HG03139 (cell line): ENCODE measurements around the gene MAPRE3.

Experiments used
- ATAC-seq: cut with Tn5 transposase; IDR thresholded peaks from one replicate; pipeline ENCODE4 v1.9.1; 2021; ENCODE audit not compliant: unreplicated experiment

The MAPRE3 gene

DNA sequence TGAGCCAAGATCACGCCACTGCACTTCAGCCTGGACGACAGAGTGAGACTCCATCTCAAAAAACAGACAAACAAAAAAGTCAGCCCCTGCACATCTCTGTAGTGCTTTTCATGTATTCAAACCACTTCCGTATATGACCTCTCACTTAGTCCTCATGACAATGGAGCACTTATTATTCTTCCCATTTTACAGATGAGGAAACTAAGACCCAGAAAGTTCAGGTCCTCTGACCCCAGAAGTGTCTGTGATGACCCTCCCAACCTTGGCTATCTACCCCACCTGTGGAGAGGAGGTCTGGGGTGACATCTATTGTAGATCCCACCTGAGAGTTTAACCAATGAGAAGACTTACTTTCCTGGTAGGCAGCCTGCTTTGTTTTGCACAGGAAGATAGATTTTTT, 21.6 kb upstream of the MAPRE3 start:
- ATAC-seq, result no peak

DNA sequence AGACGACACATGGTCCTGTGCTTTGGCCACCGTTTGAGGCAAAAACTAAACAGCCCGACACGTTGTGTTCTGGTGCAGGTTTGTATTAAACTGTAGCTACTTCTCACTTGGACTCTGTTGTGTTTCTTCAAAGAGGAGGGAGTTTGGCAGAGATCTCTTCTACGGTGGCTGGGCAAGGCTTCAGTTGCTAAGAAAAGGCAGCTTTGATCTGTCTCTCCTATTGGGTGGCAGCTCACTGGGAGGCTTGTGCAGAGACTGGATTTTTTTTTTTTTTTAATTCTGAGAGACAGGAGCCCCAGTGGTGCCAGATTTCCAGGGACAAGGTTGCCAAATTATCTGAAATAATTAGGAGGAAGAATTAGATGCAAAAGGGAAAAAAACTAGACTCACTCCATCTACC, 20.2 kb upstream of the MAPRE3 start:
- ATAC-seq, result no peak

DNA sequence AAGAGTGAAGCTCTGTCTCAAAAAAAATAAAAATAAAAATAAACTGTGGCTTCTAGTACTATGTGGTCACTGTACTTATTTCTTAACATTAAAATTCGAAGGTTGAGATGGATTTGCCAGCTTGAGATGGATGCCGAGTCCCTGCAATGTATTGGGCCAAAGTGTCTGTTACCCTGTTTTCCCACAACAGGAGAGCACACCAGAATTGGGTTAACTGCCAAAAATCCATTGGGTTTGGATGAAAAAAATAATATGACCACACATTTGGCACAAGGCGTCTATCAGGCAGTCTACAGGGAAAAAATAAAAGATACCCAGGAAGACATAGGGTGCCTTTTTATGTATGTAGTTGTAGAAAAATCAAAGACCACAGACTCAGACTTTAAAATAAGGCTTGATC, 19.2 kb upstream of the MAPRE3 start:
- ATAC-seq, result no peak

DNA sequence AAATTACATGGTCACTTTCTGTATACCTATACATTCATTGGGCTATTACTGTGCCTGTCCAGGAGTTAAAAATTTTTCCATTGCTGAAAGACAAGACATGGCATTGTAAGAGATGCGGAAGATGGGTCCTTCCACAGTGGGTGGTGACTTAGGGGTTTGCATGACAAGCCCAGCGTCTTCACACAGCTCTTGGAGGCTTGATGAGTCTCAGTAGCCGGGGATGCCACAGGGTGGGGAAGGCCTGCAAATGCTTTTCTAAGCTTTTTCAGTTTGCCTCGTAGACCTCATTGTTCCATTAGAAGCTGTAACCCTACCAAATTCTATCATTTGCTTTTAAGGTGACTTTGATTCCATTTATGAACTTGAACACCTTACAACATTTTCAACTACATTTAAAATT, 18.1 kb upstream of the MAPRE3 start:
- ATAC-seq, result no peak

DNA sequence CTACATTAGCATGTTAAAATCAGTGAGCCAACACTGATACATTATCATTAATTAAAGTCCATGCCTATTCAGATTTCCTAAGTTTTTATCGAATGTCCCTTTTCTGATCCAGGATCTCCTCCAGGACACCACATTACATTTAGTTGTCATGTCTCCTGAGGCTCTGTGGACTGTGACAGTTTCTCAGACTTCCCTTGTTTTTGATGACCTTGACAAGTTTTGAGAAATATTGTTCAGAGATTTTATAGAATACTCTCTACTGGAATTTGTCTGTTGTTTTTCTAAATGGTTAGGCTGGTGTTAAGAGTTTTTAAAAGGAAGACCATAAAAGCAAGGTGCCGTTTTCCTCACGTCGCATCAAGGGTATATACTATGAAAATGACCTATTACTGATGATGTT, 16.3 kb upstream of the MAPRE3 start:
- no peak for ATAC-seq

DNA sequence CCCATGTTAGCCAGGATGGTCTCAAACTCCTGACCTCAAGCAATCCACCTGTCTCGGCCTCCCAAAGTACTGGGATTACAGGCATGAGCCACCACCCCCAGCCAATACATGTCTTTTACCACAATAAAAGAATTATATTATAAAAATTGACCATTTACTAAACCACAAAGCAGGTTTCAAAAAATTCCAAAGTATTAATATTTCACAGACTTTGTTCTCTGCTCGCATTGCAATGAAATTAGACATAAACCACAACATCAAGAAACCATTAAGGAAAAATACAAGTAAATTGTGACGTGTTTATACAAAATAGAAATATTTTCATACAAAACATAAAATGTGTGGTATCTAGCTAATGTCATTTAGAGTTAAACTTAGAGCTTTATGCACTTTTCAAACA, 13.4 kb upstream of the MAPRE3 start:
- no peak for ATAC-seq

DNA sequence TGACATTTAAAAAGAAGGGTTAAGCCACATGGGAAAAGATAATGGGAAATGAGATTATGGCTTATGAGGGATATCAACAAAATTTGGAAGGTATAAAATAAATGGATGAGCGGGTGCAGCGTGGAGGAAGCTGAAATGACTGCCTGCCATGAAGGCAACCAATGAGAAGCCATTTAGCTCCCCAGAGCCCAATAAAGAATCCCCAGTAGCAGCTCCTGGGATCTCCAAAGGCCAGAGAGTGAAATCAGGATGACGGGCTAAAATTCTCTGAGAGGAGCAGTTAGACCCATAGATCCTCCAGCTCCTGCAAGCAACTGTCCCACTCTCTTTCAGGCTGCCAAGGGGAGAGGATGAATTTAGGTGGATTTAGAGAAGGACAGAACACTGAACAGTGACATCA, 12.9 kb upstream of the MAPRE3 start:
- ATAC-seq, result no peak

DNA sequence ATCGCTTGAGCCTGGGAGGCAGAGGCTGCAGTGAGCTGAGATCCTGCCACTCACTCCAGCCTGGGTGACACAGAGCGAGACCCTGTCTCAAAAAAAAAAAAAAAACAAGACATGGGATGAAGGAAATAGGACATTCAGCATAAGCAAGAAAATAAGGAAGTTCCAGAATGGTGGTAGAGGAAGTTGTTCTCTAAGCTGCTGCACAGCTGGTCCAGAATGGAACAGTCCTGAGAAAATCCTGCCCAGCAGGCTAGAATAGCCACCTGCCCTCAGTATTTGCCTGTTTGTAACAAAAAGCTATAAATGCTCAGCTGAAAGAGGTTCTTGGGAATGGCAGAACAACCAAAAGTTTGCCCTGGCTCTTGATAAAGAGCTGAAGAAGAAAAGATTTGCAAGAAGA, 11.1 kb upstream of the MAPRE3 start:
- no peak for ATAC-seq

DNA sequence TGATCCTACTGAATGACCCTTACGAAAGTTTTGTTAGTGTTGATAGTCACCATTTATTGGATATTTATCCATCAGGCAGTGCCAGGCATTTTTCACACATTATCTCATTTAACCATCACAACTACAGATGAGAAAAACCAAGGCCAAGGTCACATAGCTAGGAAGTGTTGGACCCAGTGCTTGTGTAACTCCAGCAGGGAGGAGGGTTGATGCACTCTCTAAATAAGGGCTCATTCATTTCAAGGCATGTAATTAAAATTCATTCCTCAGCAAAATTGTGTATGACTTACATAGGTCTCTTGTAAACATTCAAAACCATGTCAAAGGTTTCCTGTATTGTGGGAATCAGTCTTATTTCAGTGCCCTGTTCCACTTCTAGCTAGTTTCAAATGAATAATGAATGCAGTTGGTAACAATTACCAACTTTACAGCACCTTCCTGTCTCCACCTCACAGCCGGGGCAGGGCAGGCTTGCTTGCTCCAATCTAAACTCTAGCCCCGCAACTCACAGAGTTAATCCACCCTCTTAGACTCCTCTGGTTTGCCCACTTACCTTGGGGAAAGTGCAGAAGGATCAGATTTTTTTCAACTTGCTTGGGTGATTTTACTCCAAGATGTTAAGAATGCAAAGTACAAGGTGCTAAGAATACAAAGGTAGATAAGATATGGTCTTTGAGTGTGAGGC, 5.8 kb upstream of the MAPRE3 start:
- no peak for ATAC-seq

DNA sequence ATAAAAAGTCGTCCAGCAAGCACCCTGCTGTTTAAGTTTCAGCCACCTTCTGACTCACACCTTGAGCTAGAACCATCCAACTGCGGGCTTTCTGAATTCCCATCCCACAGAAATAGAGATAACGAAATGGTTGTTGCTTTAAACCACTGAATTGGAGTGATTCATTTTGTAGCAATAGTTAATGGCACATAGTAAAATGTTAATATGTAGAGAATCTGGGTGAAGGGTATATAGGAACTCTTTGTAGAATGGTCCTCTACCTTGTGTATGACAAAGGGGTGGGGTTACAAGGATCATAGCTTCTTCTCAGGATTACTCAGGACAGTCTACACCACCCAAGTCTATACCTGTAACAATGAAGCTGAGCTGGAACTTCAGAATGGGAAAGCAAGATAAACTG, 2.4 kb upstream of the MAPRE3 start:
- ATAC-seq, result no peak

DNA sequence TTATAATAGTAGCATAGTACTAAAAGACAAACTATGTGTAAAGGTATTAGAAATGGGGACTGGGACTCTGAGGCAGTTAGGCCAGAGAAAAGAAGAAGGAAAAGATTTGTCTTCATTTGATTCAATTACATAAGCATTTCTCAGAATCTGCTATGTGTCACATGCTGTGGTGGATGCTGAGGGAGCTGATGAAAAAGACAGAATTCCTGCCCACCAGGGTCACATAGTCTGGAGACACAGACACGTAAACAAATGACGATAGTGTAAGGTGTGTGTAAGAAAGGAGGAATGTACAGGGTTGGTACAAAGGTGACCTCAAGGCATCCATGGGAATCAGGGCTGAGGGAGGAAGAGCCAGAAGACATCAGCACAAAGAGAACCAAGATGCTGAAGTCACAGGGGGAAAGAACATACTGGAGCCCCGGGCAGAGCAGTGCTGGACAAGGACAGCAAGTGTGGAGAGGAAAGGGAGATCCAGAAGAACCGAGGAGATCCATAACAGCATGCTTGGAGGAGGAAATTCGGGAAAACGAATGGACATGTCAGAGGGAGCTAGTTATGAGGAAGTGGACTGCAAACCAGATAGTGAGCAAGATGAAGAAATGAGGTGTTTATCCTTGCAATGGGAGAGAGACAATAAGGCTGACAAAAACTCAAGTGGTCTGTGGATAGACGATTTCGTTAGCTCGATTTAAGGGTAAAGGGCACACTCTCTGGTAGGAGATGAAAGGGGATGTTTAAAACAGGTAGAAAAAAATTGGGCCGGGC, 1.2 kb upstream of the MAPRE3 start:
- ATAC-seq, result no peak

DNA sequence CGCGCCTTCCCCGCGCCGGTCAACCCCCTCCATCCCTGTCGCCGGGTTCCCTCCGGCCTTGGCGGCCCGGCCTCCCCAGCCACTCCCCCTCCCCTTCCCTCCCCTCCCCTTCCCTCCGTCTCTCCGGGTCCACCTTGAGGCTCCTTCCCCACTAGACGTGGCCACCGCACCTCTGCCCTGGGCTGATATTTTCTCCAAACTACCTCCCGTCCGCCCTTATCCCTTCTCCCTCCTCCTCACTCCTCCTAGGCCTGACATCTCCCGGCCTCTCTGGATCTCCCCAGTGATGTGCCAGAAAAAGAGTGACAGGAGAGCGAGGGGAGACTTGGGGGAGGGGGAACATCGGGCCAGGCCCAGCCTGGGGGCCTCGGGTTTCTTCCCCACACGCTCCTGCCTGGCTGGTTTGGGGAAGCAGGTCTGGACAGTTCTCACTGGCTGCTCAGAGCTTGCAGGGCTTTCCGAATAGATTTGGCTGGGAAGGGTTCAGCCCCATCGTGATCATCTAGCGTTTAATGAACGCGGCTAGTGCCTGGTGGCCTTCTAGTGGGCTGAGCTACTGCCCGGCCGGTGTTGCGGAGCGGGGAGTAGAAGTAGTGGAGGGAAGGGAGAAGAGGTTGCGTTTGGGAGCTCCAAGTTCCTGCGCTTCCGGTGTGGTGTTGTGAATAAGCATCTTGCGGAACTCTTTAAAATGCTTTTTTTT, 641 bp downstream of the MAPRE3 start:
- no peak for ATAC-seq

DNA sequence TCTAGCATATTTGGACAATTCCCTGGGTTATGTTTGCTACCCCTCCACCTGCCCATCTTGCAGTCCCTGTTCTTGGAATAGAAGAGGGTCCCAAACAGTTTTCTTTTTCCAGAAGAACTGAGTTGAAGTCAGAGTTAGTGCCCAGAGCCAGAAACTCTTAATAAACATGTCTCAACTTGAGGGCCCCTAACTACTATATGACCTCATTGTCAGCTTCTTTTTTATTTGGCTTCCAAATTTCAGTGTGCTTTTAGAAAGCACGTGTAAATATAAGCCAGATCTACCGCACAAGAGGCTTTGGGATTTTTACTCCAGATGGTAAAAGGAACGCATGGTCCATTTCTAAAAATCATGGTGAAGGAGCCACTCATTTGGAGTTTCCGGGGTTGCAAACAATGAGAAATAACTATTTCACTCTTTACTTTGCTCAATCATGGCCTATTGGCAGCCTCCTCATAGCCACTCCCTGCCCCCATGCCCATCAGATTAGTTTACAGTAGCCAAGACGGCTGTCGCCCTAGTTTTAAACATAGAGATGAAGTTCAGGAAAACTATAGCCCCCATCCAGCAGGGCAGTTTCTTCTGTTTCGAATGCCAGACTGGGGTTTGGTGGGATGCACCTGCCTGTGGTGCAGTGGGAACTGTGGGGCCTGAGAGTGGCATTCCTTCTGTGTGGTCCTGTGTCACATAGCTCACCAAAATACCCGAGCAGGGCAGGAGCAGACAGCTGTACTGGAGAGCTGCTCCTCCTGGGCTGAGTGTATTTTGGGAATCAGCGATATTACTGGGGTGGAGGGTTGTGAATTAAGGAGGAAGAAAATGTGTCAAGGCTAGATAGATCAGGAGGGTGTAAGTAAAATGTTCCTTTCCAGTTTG, 1.7 kb downstream of the MAPRE3 start:
- no peak for ATAC-seq

DNA sequence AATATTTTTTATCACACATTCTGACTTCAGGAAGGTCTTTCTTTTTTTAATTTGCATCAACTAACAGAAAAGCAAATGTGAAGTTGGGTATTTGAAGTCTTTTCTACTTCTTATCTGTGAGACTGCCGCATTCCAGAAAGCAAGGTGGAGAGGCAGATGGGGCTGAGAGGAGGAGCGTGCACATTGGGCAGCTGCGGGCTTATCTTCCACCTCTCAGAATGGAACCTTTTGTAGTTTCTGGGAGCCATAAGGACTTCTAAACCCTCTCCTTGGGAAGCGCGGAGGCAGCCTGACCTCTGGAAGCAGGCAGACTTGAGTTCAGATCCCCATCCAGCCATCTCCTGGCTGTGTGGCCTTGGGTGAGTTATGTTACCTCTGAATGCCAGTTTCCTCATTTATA, 3.9 kb downstream of the MAPRE3 start:
- no peak for ATAC-seq

DNA sequence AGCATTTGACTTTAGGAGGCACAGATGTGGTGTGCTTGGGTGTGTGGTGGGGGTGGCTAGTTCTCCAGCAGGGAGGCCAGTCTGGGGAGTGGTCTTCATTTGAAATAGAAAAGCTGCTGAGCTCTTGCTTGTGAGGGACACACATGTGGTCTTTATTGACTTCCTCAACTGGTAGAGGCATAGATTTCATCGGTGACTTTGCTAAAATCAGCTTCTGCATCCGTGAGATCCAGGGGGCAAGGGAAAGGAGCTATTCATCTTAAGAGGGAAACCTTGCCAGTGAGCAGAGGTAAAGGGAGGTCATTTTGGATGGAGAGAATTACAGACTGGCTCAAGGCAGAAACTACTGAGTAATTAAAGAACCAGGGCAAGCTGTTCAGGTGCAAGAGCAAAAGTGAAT, 4.7 kb downstream of the MAPRE3 start:
- no peak for ATAC-seq

DNA sequence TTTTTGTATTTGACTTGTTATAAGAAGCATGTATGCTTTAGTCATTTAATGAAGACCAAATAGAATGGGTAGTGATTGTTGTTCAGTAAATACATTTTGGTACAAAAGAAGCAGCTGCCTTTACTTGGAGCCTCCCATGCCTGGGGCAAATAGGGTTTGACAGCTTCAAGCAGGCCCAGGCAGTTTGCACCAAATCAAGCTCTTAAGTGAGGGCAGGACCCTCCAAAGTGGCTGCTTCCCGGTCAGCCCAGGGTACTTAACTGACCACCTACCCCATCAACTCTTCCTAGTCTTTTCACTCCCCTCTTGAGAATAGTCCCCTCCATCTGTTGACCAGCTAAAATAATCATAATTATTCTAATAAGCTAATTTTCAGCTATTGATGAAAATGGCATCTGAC, 5.2 kb downstream of the MAPRE3 start:
- ATAC-seq, result no peak

DNA sequence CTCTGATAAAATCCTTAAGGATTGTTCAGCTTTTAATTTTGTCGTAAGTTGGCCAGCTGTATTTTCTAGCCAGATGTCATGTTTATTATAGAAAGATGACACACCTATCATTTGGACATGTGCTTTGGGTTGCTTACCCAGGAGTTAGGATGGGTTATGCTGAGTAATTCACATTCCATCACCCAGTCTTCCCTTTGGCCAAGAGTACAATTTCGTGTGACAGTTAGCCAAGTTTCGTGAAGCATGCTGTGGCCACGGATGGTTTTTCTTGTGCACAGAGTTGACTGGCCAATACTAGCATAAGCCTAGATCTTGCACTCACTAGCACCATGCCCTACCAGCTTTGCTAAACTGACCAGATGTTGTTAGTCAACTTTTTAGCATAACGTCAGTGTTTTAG, 5.8 kb downstream of the MAPRE3 start:
- ATAC-seq, result no peak

DNA sequence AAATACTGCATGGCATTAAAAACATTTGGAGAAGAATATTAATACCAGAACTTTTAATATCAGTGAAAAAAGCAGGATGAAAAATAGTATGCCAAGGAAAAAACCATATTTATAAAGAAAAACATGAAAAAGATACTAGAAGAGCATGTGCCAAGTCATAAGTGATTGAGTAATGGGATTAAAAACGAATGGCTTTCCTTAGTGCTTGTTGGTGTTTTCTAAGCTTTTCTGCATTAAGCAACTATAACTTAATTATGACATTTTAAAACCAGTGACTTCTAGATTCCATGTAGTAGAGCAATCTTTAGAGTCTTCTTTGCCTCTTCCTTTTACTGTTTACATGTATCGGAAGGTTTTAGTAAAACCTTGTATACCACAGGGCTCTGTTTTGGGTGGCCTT, 6.6 kb downstream of the MAPRE3 start:
- no peak for ATAC-seq

DNA sequence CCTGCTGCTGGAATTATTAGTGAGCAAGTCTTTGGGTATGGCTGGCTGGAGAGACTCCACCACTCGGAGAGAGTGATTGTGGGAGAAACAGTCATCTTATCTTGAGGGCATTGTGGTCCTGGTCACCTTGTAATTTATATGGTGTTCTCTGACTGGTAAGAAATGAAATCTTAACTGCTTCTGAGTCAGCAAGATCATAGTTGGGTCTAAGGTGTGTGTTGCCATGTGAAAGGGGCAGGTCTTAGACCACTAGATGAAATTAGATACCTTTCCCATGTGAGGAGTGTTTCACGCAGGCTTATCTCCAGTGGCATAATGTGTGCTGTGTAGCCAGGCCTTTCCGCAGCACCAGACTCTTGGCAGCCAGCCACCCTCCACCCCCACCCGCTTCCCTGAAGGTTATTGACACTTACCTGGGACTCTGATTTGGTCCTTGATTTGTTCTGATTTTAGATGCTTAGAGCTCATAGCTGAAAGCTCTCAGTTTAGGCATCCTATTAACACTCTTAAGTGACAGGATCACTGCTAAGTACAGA, 7.7 kb downstream of the MAPRE3 start:
- no peak for ATAC-seq

DNA sequence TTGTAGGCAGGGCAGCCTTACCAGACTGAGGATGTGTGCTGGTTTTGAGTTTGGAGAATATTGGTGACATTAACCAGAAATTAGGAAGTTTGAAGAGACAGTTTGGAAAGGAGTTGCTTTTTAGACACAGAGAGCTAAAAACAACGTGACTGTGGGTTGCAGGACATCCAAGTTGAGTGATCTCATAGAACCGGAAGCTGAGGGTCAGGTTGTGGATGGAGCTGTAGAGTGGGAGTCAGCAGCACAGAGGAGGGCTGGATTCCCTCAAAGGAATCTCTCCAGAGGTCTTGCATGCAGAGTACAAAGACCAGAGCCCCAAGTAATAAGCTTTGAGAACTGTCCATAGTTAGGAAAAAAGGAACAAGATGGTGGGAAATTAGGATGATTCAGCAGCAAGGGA, 9.3 kb downstream of the MAPRE3 start:
- no peak for ATAC-seq

DNA sequence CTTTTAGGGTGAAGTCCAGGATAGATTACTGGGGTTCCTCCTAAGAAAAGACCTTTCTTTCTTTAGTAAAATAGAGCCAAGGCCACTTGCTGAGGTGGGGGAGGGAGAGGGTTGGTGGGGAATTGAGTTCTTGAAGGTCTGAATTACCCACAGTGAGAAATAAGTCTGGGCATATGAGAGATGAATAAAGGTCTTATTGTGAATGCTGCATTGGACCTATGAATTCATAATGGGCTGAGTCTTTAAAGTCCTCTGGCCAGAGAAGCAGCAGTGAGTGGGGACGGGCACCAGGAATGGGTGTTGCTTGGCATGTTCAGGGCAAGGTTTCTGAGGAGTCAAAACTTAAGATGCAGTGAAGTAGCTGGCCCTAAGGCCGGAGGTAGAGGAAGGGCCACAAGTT, 10.5 kb downstream of the MAPRE3 start:
- no peak for ATAC-seq
